GM21367 (cell line): Measurements from ENCODE around the gene ADGRV1.
A peak's percentile ranks its signal among the peaks of the same experiment; 100 is the strongest.
"Not testable (repeated sequence)": the region's sequence is repeated elsewhere in the genome, so short reads cannot be mapped to it uniquely, and the experiment has no call there.

Experiments used
- ATAC-seq: cut with Tn5 transposase; IDR thresholded peaks from one replicate; pipeline ENCODE4 v1.9.1; 2021; ENCODE audit not compliant: unreplicated experiment

The ADGRV1 gene

GRCh38 chr5:90899014-90899604 is 340.5 kb downstream of the ADGRV1 start:
- ATAC-seq, result no peak

- no peak for ATAC-seq
Measured at GRCh38 chr5:90901261-90901660, 342.7 kb downstream of the ADGRV1 start.

GRCh38 chr5:90902170-90902569 is 343.6 kb downstream of the ADGRV1 start:
- ATAC-seq, result no peak

DNA sequence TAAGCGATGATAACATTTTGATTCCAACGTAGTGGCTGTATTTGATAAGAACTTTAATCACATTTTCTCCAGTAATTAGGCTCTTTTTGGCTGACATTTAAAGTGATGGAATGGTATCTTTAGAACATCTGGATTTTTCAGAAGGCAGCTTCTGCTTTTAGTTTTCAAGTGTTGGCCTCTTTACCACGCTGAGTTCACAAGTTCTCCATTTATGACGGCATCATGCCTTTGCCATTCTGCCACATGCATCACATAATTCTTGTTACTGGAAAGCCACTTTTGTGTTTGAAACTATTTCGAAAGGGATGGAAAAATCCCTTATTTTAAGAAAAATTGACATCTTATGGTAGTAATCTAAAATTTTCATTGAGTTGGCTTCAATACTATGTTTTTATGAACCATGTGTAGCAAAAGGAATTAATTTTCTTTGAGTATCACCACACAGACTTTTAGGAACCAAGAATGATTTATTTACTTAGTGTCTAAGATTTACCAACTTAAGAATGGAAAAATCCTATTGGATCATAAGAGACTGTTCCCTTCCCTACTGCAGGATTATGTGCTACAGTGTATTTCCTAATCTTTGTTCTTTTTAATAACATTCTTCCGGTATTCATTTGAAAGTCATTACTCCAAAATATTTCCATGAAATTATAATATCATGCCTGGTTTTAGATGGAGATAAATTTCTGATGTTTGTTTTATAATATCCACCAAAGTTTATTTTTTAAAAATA is 344.2 kb downstream of the ADGRV1 start:
- ATAC-seq, result no peak

GRCh38 chr5:90909101-90909503 is 350.5 kb downstream of the ADGRV1 start:
- no peak for ATAC-seq

GRCh38 chr5:90909940-90910339 is 351.3 kb downstream of the ADGRV1 start:
- ATAC-seq, result no peak

DNA sequence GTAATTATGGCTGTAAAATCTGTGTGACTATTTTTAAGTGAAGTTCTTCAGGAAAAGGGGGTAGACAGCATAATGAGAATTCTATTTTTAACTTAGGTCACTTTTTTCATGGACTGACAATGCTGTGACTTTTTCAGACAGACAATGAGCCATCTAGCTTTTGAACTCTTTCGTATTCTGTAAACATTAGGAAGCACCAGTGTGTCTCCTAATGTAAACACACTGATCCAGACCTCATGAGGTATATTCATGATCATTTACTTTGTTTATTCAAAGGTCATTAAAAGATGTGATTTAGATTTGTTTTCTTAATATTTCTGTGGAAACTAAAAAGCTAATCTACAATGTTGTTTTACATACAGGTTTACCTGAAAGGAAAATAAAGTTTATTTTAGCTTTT is 352.6 kb downstream of the ADGRV1 start:
- no peak for ATAC-seq

DNA sequence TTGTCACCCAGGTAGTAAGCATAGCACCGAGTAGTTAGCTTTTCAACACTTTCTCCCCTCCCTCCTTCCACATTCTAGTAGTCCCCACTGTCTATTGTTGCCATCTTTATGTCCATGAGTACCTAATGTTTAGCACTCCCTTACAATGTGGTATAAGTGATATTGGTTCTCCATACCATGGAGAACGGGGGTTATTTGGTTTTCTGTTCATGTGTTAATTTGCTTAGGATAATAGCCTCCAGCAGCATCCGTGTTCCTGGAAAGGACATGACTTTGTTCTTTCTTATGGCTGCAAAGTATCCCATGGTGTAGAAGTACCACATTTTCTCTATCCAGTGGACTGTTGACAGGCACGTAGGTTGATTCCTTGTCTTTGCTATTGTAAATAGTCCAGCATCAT is 353.9 kb downstream of the ADGRV1 start:
- ATAC-seq, result no peak

DNA sequence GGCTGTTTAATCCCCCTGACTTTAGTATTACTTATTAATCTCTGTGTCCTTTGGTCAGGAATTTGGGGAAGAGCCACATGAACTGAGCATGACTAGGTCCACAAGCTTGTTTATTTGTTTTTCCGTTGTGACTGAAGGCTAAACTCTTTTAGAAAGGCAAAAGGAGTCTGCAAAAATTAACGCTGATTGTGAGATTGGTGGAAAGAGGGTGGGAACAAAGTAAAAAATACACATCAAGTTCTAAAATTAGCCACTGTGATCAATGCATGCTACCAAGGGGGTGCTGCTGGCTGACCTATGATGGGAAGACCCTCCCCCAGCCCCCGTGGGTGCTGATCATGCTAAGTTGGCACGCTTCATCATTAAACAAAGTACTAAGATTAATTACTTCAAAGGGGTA is 356.8 kb downstream of the ADGRV1 start:
- ATAC-seq, result no peak

GRCh38 chr5:90916947-90917800 is 358.6 kb downstream of the ADGRV1 start:
- ATAC-seq, result no peak

- ATAC-seq, result no peak
Measured at GRCh38 chr5:90917928-90918668, 359.5 kb downstream of the ADGRV1 start.

DNA sequence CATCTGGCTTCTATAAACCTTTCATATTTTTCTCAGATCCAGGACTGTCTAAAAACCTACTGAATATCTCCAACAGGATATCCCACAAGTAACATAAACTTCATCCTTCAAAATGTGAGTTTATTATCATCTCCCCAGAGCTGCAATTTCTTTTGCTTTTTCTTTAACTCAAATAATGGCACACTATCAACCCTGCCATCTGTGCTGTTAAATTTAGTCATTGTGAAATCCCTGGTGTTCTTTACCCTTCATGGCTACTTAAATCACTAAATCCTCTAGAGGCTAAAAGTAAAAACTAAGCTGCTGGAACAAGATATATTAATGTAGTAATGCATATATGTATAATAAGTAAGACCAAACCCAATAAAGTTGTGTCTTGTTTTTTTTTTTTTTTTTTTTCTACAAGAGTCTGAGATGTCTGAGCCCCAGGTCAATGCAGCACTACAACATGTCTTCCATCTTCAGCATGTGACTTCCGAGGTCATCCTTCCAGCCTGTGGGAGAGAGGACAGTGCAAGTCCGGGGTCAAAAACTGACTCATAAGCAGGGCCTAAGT is 362.9 kb downstream of the ADGRV1 start:
- no peak for ATAC-seq

DNA sequence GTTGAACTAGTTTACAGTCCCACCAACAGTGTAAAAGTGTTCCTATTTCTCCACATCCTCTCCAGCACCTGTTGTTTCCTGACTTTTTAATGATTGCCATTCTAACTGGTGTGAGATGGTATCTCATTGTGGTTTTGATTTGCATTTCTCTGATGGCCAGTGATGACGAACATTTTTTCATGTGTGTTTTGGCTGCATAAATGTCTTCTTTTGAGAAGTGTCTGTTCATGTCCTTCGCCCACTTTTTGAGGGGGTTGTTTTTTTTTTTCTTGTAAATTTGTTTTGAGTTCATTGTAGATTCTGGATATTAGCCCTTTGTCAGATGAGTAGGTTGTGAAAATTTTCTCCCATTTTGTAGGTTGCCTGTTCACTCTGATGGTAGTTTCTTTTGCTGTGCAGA is 365.6 kb downstream of the ADGRV1 start:
- ATAC-seq, result not testable (repeated sequence)

DNA sequence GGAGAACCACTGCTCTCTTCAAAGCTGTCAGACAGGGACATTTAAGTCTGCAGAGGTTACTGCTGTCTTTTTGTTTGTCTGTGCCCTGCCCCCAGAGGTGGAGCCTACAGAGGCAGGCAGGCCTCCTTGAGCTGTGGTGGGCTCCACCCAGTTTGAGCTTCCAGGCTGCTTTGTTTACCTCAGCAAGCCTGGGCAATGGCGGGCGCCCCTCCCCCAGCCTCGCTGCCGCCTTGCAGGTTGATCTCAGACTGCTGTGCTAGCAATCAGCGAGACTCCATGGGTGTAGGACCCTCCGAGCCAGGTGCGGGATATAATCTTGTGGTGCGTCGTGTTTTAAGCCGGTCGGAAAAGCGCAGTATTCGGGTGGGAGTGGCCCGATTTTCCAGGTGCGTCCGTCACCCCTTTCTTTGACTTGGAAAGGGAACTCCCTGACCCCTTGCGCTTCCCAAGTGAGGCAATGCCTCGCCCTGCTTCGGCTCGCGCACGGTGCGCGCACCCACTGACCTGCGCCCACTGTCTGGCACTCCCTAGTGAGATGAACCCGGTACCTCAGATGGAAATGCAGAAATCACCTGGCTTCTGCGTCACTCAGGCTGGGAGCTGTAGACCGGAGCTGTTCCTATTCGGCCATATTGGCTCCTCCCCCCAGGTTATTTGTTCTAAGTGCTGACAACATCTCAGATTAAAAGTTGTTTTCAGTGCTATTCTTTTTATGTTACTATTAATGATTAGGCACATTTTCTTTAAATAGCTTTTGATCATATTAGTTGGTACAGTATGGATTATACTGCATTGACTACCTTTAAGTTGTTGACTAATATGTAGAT is 370.6 kb downstream of the ADGRV1 start:
- ATAC-seq, result not testable (repeated sequence)

GRCh38 chr5:90930062-90930461 is 371.5 kb downstream of the ADGRV1 start:
- ATAC-seq, result no peak

- no peak for ATAC-seq
Measured at GRCh38 chr5:90930756-90931431, 372.3 kb downstream of the ADGRV1 start.

GRCh38 chr5:90932052-90932699 is 373.6 kb downstream of the ADGRV1 start:
- ATAC-seq, result peak; percentile 69

DNA sequence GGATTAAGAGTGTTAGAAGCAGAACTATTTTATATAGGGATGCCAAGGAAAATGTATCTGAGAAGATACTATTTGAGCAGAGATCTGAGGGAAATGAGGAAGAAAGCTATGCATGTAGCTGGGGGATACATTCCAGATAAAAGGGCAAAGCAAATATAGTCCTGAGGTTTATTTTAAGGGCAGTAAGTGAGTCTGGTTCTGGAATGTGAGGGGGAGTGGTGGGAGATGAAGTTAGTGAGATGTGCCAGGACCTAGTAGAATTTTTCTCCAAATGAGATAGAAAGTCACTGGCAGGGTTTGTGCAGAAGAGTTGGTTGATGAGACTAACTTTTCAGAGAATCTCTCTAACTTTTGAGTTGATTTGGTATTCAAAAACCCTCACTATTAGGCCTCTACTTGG is 374.7 kb downstream of the ADGRV1 start:
- ATAC-seq, result no peak
